ENCODE data around the gene TLE5. TPM values are rescaled to one million over a fixed set of nuclear protein-coding genes. Genes with fewer than 3 reads are reported as not detected.

TLE5 gene
- total RNA-seq, 2 donors from 2014 or later, result 166 to 254 TPM

DNA sequence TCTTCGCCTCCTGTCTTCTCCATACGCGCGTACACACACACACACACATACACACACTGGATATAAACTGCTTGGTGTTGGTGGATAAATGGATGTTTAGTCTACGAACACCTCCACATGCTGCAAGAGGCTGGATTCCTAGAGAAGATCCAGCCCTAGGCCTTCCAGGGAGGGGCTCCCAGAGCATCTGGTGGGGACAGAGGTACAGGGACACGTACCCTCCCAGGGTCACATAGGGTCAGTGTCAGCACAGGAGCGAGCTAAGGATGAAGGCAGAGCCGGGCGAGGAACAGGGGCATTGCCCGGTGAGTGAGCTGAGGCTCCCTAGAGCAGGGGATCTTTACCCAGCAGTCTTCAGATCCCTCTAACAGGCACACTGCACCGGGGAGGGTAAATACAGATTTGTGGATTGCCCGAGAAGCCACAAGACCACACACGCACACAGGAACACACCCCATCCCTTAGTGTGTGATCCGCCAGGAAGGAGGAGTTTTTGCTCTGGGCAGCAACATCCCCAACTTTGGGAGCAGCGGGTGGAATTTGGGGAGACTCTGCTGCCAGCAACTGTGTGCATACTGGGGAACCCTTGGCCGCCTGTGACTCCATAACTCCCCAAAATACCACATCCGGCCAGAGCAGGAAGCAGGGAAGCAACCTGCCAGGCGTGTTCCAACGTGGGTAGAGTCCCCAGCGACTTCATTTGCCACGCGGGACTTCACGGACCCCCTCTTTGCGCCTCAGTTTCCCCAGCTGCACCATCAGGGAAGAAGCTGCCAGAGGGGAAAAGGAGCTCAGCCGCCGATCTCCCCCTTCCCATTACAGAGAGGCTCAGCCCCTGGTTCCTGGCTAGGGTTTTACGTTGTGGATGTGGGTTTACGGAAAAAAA, 27.4 kb downstream of the TLE5 start:
- WGBS, 2 donors, result 3 to 9% methylated on average over 23 to 28 of the region's 28 CpGs
- DNase-seq (peak in 2 of 4 donors; percentile 50 to 51), ATAC-seq (no peak)
- H3K36me3 ChIP-seq (replicated peaks in 1 of 2; ENCODE audit: insufficient read depth in 1 of 2, low read depth in 2 of 2), result no peaks in the 10 kb centered on the region
- no peaks in the 10 kb centered on the region for H3K27me3 ChIP-seq
- H3K4me1 ChIP-seq, result peaks cover 31% of the 10 kb centered on the region
- peak overlapping the region; percentile 65 to 94 (median 90) for H3K27ac ChIP-seq
- TF ChIP-seq POLR2A (IDR thresholded peaks at IDR 0.05), result peak in 1 of 3 donors; percentile 2
- no peak for TF ChIP-seq CTCF (IDR thresholded peaks at IDR 0.05)
- H3K4me3 ChIP-seq, result no peak overlapping the region
- intact Hi-C loops (cut with DNase I), result loop anchor here (10.0 kb wide), 1 partner anchor 70 kb away; no protein-coding TSS in a partner anchor
- H3K9me3 ChIP-seq, result no peaks in the 10 kb centered on the region

DNA sequence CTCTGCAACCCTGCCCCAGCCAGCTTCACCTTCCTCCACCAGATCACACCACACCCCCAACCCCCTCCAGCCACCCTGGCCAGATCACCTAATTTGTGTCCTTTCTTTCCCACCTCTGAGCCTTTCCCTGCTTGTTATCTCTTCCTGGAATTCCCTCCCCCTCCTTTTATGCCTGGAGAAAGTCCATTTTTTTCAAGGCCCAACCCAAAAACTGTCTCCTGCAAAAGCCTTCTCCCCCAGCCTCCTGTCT, 28.0 kb downstream of the TLE5 start:
- H3K36me3 ChIP-seq (replicated peaks in 1 of 2; ENCODE audit: insufficient read depth in 1 of 2, low read depth in 2 of 2), result no peaks in the 10 kb centered on the region
- DNase-seq (no peak), ATAC-seq (no peak)
- no peaks in the 10 kb centered on the region for H3K9me3 ChIP-seq
- intact Hi-C loops (cut with DNase I), result loop anchor here (10.0 kb wide), 1 partner anchor 70 kb away; no protein-coding TSS in a partner anchor
- TF ChIP-seq POLR2A (IDR thresholded peaks at IDR 0.05) (no peak), CTCF (IDR thresholded peaks at IDR 0.05) (no peak)
- peak overlapping the region in 3 of 4 donors; percentile 88 to 94 (median 91) for H3K27ac ChIP-seq
- peaks cover 30% of the 10 kb centered on the region for H3K4me1 ChIP-seq
- no peak overlapping the region for H3K4me3 ChIP-seq
- H3K27me3 ChIP-seq, result no peaks in the 10 kb centered on the region

DNA sequence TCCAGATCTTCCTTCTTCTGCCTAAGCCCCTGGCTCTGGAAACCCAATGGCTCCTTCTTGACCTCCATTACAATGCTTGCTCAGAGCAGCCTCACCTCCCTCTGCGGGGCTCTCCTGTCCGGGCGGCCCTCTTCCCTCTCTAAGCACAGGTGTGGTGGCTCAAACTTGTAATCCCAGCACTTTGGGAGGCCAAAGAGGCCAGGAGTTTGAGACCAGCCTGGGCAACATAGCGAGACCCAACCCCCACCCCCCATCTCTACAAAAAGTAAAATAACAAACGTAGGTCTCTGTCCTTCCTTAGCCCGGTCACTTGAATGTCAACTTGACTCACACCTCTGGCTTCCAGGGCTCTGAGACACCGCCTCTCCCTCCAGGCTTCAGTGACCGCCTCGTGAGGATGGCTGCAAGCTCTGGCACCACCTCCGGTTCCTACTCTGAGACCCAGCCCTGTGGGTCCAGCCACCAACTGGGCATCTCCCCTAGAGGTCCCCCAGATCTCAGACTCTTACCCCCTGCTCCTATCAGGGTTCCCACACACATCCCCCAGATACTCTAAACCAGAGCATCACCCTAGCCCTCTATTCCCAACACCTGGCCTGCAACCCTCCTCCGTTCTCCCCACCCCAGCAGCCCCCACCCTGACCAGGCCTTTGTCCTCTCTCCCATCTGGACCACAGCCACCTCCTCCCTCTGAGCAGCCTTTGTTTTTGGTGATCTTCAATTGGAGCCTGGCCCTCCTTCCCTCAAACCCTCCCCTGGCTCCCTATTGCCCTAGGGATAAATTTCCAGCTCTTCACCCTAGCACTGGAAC, 28.5 kb downstream of the TLE5 start:
- H3K27me3 ChIP-seq, result no peaks in the 10 kb centered on the region
- intact Hi-C loops (cut with DNase I), result loop anchor here (10.0 kb wide), 1 partner anchor 69 kb away; no protein-coding TSS in a partner anchor
- 86 to 93% methylated on average over 11 of the region's 11 CpGs for WGBS, 2 donors
- no peaks in the 10 kb centered on the region for H3K9me3 ChIP-seq
- peaks cover 30% of the 10 kb centered on the region for H3K4me1 ChIP-seq
- no peak for DNase-seq
- no peak for ATAC-seq
- H3K36me3 ChIP-seq (replicated peaks in 1 of 2; ENCODE audit: insufficient read depth in 1 of 2, low read depth in 2 of 2), result no peaks in the 10 kb centered on the region
- no peak overlapping the region for H3K4me3 ChIP-seq
- H3K27ac ChIP-seq, result peak overlapping the region in 3 of 4 donors; percentile 88 to 94 (median 91)
- no peak for TF ChIP-seq POLR2A (IDR thresholded peaks at IDR 0.05)
- TF ChIP-seq CTCF (IDR thresholded peaks at IDR 0.05), result no peak

DNA sequence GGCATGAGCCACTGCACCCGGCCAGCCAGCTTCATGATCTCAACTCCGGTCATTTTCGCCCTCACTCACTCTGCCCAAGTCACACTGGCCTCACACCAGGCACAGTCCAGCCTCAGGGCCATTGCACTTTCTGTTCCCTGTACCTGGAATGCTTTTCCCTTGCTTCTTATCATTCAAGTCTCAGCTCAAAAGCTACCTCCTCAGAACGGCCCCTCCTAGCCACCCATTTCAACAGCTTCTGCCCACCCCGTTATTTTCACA, 30.8 kb downstream of the TLE5 start:
- intact Hi-C loops (cut with DNase I), result loop anchor here (10.0 kb wide), 1 partner anchor 67 kb away; no protein-coding TSS in a partner anchor
- 70 to 78% methylated on average over 5 of the region's 5 CpGs for WGBS, 2 donors

More for the DNA sequence above, 30.8 kb downstream of the TLE5 start:
- no peaks in the 10 kb centered on the region for H3K36me3 ChIP-seq (replicated peaks in 1 of 2; ENCODE audit: insufficient read depth in 1 of 2, low read depth in 2 of 2)
- DNase-seq (no peak), ATAC-seq (no peak)
- TF ChIP-seq CTCF (IDR thresholded peaks at IDR 0.05), result no peak
- no peak for TF ChIP-seq POLR2A (IDR thresholded peaks at IDR 0.05)
- H3K9me3 ChIP-seq, result no peaks in the 10 kb centered on the region
- H3K4me3 ChIP-seq, result no peak overlapping the region
- no peak overlapping the region for H3K27ac ChIP-seq
- H3K27me3 ChIP-seq, result no peaks in the 10 kb centered on the region
- peaks cover 34% of the 10 kb centered on the region for H3K4me1 ChIP-seq
